AG04450 (cell line): Measurements from ENCODE around the gene CHADL. TPM values are rescaled to one million over a fixed set of nuclear protein-coding genes. Genes with fewer than 3 reads are reported as not detected.

Experiments
- CTCF ChIA-PET: fragments of 300-600, 350-600 bp; formaldehyde crosslinking; extraction: SDS; loops from one replicate; lab custom pipeline; 2022; ENCODE audit warnings: antibody characterized with exemption, inconsistent platforms; lab: Charles Lee
- POLR2A ChIA-PET: fragments of 350-600 bp; formaldehyde crosslinking; extraction: SDS; loops from one replicate; lab custom pipeline; 2021; ENCODE audit warnings: antibody characterized with exemption, inconsistent platforms; lab: Yijun Ruan, JAX
- DNase-seq: peaks from one replicate; pipeline ENCODE4 v3.0.0-alpha.2; 2011; ENCODE audit warnings: low read depth, low spot score
- H3K27ac ChIP-seq: one replicate; pipeline ENCODE4 v1.5.1; 2012; ENCODE audit warnings: low read depth, low read length, control low read depth
- H3K27me3 ChIP-seq: one replicate; pipeline ENCODE4 v1.6.0; 2012; ENCODE audit warnings: low read length; ENCODE audit not compliant: control insufficient read depth, insufficient read depth
- H3K4me3 ChIP-seq: 2 replicates; pipeline ENCODE4 v1.5.1; 2011; ENCODE audit warnings: mild to moderate bottlenecking, low read depth, low read length, control low read depth
- H3K9me3 ChIP-seq: 2 replicates; pipeline ENCODE4 v1.5.1; 2012; ENCODE audit warnings: low read length; ENCODE audit not compliant: control insufficient read depth, insufficient read depth
- CTCF ChIP-seq: IDR thresholded peaks from 2 replicates; pipeline ENCODE4 v1.5.1; 2011; ENCODE audit warnings: low read depth, low read length, control low read depth, inconsistent platforms
- polyA plus RNA-seq: library from polyadenylated mRNA; depleted of rRNA; stranded (reverse); fragments of >200 nt; gene quantifications from 2 replicates; pipeline ENCODE4 v1.2.3, GENCODE V29; 2011

CHADL gene
- polyA plus RNA-seq, 1 experiment: 0.24 TPM

- CTCF ChIA-PET: interaction anchor here (0.7 to 1.4 kb wide), 3 partner anchors 58 to 329 kb away, joined by 3 to 7 read pairs (median 4); partner anchors contain the start of gene ZC3H7B
- no peak for TF ChIP-seq CTCF
- DNase-seq: no peak
Measured at GRCh38 chr22:41243361-41243760, 2.6 kb upstream of the CHADL start.

GRCh38 chr22:41242396-41243117, 1.8 kb upstream of the CHADL start:
- Histone ChIP-seq H3K4me3 (no peak overlapping the region), H3K9me3 (no peaks in the 10 kb centered on the region; the same call in 1 of the 2 replicates), H3K27me3 (no peaks in the 10 kb centered on the region), H3K27ac (no peak overlapping the region)
- ChIA-PET POLR2A (no interaction called here), CTCF (no interaction called here)
- TF ChIP-seq CTCF: no peak
- no peak for DNase-seq

More at GRCh38 chr22:41243361-41243760, 2.6 kb upstream of the CHADL start:
- POLR2A ChIA-PET: interaction anchor here (1.2 kb wide), 1 partner anchor 26 kb away, joined by 4 read pairs; no protein-coding TSS in a partner anchor
- Histone ChIP-seq H3K4me3 (no peak overlapping the region), H3K27ac (no peak overlapping the region), H3K27me3 (no peaks in the 10 kb centered on the region), H3K9me3 (no peaks in the 10 kb centered on the region; the same call in 1 of the 2 replicates)

DNA sequence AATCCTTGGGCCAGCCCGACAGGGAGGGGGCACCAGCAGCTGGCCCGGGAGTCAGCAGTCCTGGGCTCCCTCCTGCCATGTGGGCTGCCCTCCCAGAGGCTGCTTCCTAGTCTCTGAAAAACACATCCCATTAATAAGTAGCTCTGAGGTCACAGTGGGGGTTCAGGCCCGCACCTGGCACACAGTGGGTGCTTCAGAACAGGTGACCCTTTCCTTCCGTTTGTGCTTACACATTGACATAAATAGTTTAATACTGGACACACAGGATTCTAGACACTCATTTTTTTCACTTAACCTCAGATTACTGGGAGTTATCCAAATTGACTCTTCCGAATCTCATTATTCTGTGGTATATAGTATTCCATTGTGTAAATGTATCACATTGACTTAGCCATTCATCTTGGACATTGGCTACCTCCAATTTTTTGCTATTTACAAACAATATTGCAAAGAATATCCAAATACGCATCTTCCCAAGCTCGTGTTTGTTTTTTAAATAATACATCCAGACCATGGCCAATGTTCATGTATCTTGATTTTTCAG, 474 bp upstream of the CHADL start:
- no peak overlapping the region for H3K27ac ChIP-seq
- H3K9me3 ChIP-seq: no peaks in the 10 kb centered on the region; the same call in 1 of the 2 replicates
- ChIA-PET POLR2A (no interaction called here), CTCF (no interaction called here)
- H3K27me3 ChIP-seq: peaks cover 2% of the 10 kb centered on the region
- no peak for DNase-seq
- no peak for TF ChIP-seq CTCF
- no peak overlapping the region for H3K4me3 ChIP-seq

- ChIA-PET POLR2A (interaction anchor here (0.6 kb wide), 1 partner anchor 20 kb away, joined by 3 read pairs; no protein-coding TSS in a partner anchor), CTCF (no interaction called here)
- no peak overlapping the region for H3K4me3 ChIP-seq
- H3K9me3 ChIP-seq: no peaks in the 10 kb centered on the region; the same call in 1 of the 2 replicates
- H3K27ac ChIP-seq: no peak overlapping the region
- H3K27me3 ChIP-seq: peaks cover 2% of the 10 kb centered on the region
- DNase-seq: no peak
- no peak for TF ChIP-seq CTCF
Measured at GRCh38 chr22:41239443-41240128, 1.1 kb downstream of the CHADL start.
